ENCODE data around the gene DAZAP2.
"Not testable (repeated sequence)": the region's sequence is repeated elsewhere in the genome, so short reads cannot be mapped to it uniquely, and the experiment has no call there.

DNA sequence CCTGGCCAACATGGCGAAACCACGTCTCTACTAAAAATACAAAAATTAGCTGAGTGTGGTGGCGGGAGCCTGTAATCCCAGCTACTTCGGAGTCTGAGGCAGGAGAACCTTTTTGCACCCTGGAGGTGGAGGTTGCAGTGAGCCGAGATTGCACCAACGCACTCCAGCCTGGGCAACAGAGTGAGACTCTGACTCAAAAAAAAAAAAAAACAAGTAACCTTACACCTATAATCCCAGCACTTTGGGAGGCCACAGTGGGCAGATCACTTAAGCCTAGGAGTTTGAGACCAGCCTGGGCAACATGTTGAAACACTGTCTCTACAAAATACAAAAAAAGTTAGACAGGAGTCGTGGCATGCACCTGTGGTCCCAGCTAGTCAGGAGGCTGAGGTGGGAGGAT is 34.2 kb downstream of the DAZAP2 start:
- TF ChIP-seq, protein P1, sequence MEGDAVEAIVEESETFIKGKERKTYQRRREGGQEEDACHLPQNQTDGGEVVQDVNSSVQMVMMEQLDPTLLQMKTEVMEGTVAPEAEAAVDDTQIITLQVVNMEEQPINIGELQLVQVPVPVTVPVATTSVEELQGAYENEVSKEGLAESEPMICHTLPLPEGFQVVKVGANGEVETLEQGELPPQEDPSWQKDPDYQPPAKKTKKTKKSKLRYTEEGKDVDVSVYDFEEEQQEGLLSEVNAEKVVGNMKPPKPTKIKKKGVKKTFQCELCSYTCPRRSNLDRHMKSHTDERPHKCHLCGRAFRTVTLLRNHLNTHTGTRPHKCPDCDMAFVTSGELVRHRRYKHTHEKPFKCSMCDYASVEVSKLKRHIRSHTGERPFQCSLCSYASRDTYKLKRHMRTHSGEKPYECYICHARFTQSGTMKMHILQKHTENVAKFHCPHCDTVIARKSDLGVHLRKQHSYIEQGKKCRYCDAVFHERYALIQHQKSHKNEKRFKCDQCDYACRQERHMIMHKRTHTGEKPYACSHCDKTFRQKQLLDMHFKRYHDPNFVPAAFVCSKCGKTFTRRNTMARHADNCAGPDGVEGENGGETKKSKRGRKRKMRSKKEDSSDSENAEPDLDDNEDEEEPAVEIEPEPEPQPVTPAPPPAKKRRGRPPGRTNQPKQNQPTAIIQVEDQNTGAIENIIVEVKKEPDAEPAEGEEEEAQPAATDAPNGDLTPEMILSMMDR (IDR thresholded peaks at IDR 0.05; ENCODE audit: insufficient read depth, low read length) = not testable (repeated sequence)
- TF ChIP-seq POLR2AphosphoS5 (IDR thresholded peaks at IDR 0.05; ENCODE audit: low read depth); SPI1 (IDR thresholded peaks at IDR 0.05; ENCODE audit: borderline replicate concordance, low read depth): not testable (repeated sequence)

Measured in HL-60 (cell line).